ENCODE measurements around the gene CENATAC. TPM values are rescaled to one million over a fixed set of nuclear protein-coding genes. Genes with fewer than 3 reads are reported as not detected.
A peak's percentile ranks its signal among the peaks of the same experiment; 100 is the strongest.

The CENATAC gene
- total and polyA plus RNA-seq, 2 experiments from 2014 or later: 31.7 to 34.5 TPM

GRCh38 chr11:118998822-118999221, 884 bp downstream of the CENATAC start:
- Histone ChIP-seq H4K20me1 (replicated peaks; ENCODE audit: insufficient read depth) (0 out of 2 replicates have a peak, but pooled peaks cover 8% of the 10 kb centered on the region), H3K4me2 (peak overlapping the region; percentile 97), H3K4me1 (ENCODE audit: insufficient read depth) (peaks cover 16% of the 10 kb centered on the region; the same call in 1 of the 2 replicates), H3K4me3 (peak overlapping the region; percentile 98), H3K27ac (ENCODE audit: low read depth) (peak overlapping the region; percentile 65; the same call in 1 of the 2 replicates), H3K27me3 (ENCODE audit: insufficient read depth) (no peaks in the 10 kb centered on the region), H3F3A (replicated peaks; ENCODE audit: low read depth) (0 out of 2 replicates have a peak, but pooled peaks cover 5% of the 10 kb centered on the region), H3K9me2 (ENCODE audit: insufficient read depth) (0 out of 2 replicates have a peak, but pooled peaks cover 4% of the 10 kb centered on the region), H2AFZ (no peak overlapping the region), H3K79me2 (replicated peaks; ENCODE audit: insufficient read depth) (peaks cover 58% of the 10 kb centered on the region), H3K36me3 (ENCODE audit: insufficient read depth) (peaks cover 22% of the 10 kb centered on the region)
- DNase-seq (ENCODE audit: low spot score): peak; percentile 72
- Mint-ChIP-seq H3K27me3 (ENCODE audit: insufficient read depth, low read depth, poor library complexity) (peaks cover 4% of the 10 kb centered on the region), H3K4me3 (peak overlapping the region; percentile 100), H3K36me3 (ENCODE audit: low read depth) (peaks cover 65% of the 10 kb centered on the region), H3K27ac (peak overlapping the region; percentile 98), H3K9me3 (no peaks in the 10 kb centered on the region), H3K4me1 (peaks cover 21% of the 10 kb centered on the region)
- peak; percentile 13 for ATAC-seq
- no peak for TF ChIP-seq CREB1 (CRISPR knock-in tag; IDR thresholded peaks at IDR 0.05; ENCODE audit: low read depth)
- no peak for TF ChIP-seq JUNB (IDR thresholded peaks at IDR 0.05; ENCODE audit: unreplicated experiment)
- no peak for TF ChIP-seq EZH2 (IDR thresholded peaks at IDR 0.05; ENCODE audit: low read depth, unreplicated experiment)
- no peak for TF ChIP-seq ZNF331 (CRISPR knock-in tag; IDR thresholded peaks at IDR 0.05; ENCODE audit: low read depth)

GRCh38 chr11:119000906-119001305, 3.0 kb downstream of the CENATAC start:
- Mint-ChIP-seq H3K9me3 (no peaks in the 10 kb centered on the region), H3K4me1 (peaks cover 21% of the 10 kb centered on the region), H3K36me3 (ENCODE audit: low read depth) (peaks cover 63% of the 10 kb centered on the region), H3K4me3 (no peak overlapping the region), H3K27ac (no peak overlapping the region), H3K27me3 (ENCODE audit: insufficient read depth, low read depth, poor library complexity) (peaks cover 4% of the 10 kb centered on the region)
- DNase-seq (ENCODE audit: low spot score) (no peak), ATAC-seq (no peak)
- Histone ChIP-seq H3K36me3 (ENCODE audit: insufficient read depth) (peaks cover 22% of the 10 kb centered on the region), H3K9me2 (ENCODE audit: insufficient read depth) (0 out of 2 replicates have a peak, but pooled peaks cover 4% of the 10 kb centered on the region), H3F3A (replicated peaks; ENCODE audit: low read depth) (0 out of 2 replicates have a peak, but pooled peaks cover 5% of the 10 kb centered on the region), H3K4me2 (no peak overlapping the region), H2AFZ (no peak overlapping the region), H3K27ac (ENCODE audit: low read depth) (no peak overlapping the region), H3K79me2 (replicated peaks; ENCODE audit: insufficient read depth) (peaks cover 56% of the 10 kb centered on the region), H3K4me3 (no peak overlapping the region), H3K4me1 (ENCODE audit: insufficient read depth) (peaks cover 16% of the 10 kb centered on the region; the same call in 1 of the 2 replicates), H3K27me3 (ENCODE audit: insufficient read depth) (no peaks in the 10 kb centered on the region), H4K20me1 (replicated peaks; ENCODE audit: insufficient read depth) (peaks cover 6% of the 10 kb centered on the region; the same call in 1 of the 2 replicates)
- TF ChIP-seq EZH2 (IDR thresholded peaks at IDR 0.05; ENCODE audit: low read depth, unreplicated experiment) (no peak), EZH2phosphoT487 (IDR thresholded peaks at IDR 0.05; ENCODE audit: unreplicated experiment) (no peak), CREB1 (CRISPR knock-in tag; IDR thresholded peaks at IDR 0.05; ENCODE audit: low read depth) (no peak), ZNF114 (CRISPR knock-in tag; IDR thresholded peaks at IDR 0.05) (no peak), ZNF462 (CRISPR knock-in tag; IDR thresholded peaks at IDR 0.05) (no peak), POLR2AphosphoS5 (IDR thresholded peaks at IDR 0.05; ENCODE audit: low read depth) (no peak), STAT1 (IDR thresholded peaks at IDR 0.05; ENCODE audit: unreplicated experiment) (no peak), JUNB (IDR thresholded peaks at IDR 0.05; ENCODE audit: unreplicated experiment) (no peak), REST (IDR thresholded peaks at IDR 0.05; ENCODE audit: unreplicated experiment) (no peak)

Data from GM23338 (cell line).